Right lobe of liver (tissue), 6 donors: ENCODE results near the gene INPP5D. TPM values are rescaled to one million over a fixed set of nuclear protein-coding genes. Genes with fewer than 3 reads are reported as not detected.

Experiments
- ATAC-seq, 4 donors: fragments of 200-7000 bp; cut with Tn5 transposase; one replicate each; pipeline ENCODE4 v1.9.1; 2020; ENCODE audit warnings: mild to moderate bottlenecking in 4 of 4, moderate library complexity in 4 of 4
- DNase-seq, 3 donors: peaks; one replicate each; pipeline ENCODE4 v3.0.0-alpha.2; 2020
- H3K27ac ChIP-seq, 3 donors: fragments of 200-600 bp; one replicate each; pipeline ENCODE4 v1.8.0; 2022
- H3K27me3 ChIP-seq, 2 donors: fragments of 200-600 bp; one replicate each; pipeline ENCODE4 v1.8.0; 2022
- H3K36me3 ChIP-seq, 4 donors: fragments of 200-600 bp; sonication (generic) in 1 of 4; one replicate each; pipeline versions ENCODE4 v1.5.1 to v1.8.0; 2017 to 2022; ENCODE audit warnings: control low read depth in 1 of 4
- H3K4me1 ChIP-seq, 4 donors: fragments of 200-600 bp; sonication (generic) in 1 of 4; one replicate each; pipeline versions ENCODE4 v1.5.1 to v1.8.0; 2017 to 2022; ENCODE audit warnings: control low read depth in 1 of 4
- H3K4me3 ChIP-seq, 3 donors: fragments of 200-600 bp; one replicate each; pipeline ENCODE4 v1.8.0; 2022
- H3K9me3 ChIP-seq, 4 donors: fragments of 200-600 bp; sonication (generic) in 1 of 4; one replicate each; pipeline versions ENCODE4 v1.5.1 to v1.8.0; 2017 to 2022; ENCODE audit warnings: control low read depth in 1 of 4
- POLR2A ChIP-seq: fragments of 450-650 bp; IDR thresholded peaks from one replicate; pipeline ENCODE4 v1.6.1; 2017; ENCODE audit warnings: antibody characterized with exemption, mild to moderate bottlenecking
- WGBS: methylation state at CpG from one replicate; pipeline ENCODE4 v1.1.6; 2018; ENCODE audit warnings: low coverage, low lambda C conversion rate; ENCODE audit not compliant: insufficient coverage; ENCODE audit errors: missing lambda C conversion rate; 5-methylcytosine and 5-hydroxymethylcytosine counted together
- intact Hi-C, 2 donors: fragments of 100-400 bp; cut with DNase I; formaldehyde crosslinking; loops; one replicate each; pipeline versions ENCODE4 v1.11.2 to v1.14.1; 2022
- total RNA-seq, 6 experiments: library from RNA; depleted of rRNA in 2 of 6; stranded (reverse); fragments of >200 nt in 2 of 6; fragmentation: NEBNext Ultra II Directional in 3 of 6; extraction: Animal tissue kit (Norgen Biotek cat#: 25700) in 3 of 6; gene quantifications; one replicate each; pipeline versions ENCODE4 v1.1.0 to v1.2.4, GENCODE V29; 2016 to 2023
- TF ChIP-seq, protein P1 (sequence below), 4 donors: fragments of 200-600 bp in 3 of 4; fragments of 450-650 bp in 1 of 4; IDR thresholded peaks; one replicate each; pipeline versions ENCODE4 v1.5.1 to v1.8.0; 2016 to 2022; ENCODE audit warnings: antibody characterized with exemption in 4 of 4, mild to moderate bottlenecking in 2 of 4
- donor health status: DM: no; HTN: yes; CAD: no.
- donor health status: DM: no; HTN: no; CAD: no.
- donor health status: DM: no; HTN: no; CAD: no.
- donor health status: DM: no; HTN: yes; CAD: no.
- donor health status: DM: no; HTN: yes; CAD: no.

Gene INPP5D
- total RNA-seq, 6 experiments from 2014 or later = 3.5 to 8.1 (median 5.5) TPM

DNA sequence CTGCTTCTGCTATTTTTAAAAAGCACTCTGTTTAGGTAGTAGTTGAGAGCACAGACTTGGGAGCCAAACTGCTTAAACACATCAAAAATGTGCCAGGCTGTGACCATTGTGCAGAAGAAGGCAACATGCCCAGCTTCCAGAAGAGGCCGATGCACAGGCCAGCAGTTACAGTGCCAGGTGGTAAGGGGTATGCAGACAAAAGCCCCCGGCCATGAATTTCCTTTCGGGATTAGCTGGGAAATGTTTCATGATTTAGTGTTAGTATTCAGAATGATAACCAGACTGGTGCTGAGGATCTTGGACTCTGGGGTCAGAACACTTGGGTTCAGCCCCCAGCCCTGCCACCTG, 151.4 kb downstream of the INPP5D start:
- WGBS = no CpG with 5 or more reads among the region's 3 CpGs
- intact Hi-C loops = no loop called here
- no peaks in the 10 kb centered on the region for H3K4me1 ChIP-seq
- no peak for DNase-seq
- H3K27me3 ChIP-seq = no peaks in the 10 kb centered on the region
- no peaks in the 10 kb centered on the region for H3K9me3 ChIP-seq
- no peaks in the 10 kb centered on the region for H3K36me3 ChIP-seq
- no peak overlapping the region for H3K27ac ChIP-seq
- TF ChIP-seq POLR2A = no peak
- TF ChIP-seq, protein P1, sequence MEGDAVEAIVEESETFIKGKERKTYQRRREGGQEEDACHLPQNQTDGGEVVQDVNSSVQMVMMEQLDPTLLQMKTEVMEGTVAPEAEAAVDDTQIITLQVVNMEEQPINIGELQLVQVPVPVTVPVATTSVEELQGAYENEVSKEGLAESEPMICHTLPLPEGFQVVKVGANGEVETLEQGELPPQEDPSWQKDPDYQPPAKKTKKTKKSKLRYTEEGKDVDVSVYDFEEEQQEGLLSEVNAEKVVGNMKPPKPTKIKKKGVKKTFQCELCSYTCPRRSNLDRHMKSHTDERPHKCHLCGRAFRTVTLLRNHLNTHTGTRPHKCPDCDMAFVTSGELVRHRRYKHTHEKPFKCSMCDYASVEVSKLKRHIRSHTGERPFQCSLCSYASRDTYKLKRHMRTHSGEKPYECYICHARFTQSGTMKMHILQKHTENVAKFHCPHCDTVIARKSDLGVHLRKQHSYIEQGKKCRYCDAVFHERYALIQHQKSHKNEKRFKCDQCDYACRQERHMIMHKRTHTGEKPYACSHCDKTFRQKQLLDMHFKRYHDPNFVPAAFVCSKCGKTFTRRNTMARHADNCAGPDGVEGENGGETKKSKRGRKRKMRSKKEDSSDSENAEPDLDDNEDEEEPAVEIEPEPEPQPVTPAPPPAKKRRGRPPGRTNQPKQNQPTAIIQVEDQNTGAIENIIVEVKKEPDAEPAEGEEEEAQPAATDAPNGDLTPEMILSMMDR (IDR thresholded peaks at IDR 0.05) = no peak
- no peak overlapping the region for H3K4me3 ChIP-seq
- ATAC-seq = no peak

DNA sequence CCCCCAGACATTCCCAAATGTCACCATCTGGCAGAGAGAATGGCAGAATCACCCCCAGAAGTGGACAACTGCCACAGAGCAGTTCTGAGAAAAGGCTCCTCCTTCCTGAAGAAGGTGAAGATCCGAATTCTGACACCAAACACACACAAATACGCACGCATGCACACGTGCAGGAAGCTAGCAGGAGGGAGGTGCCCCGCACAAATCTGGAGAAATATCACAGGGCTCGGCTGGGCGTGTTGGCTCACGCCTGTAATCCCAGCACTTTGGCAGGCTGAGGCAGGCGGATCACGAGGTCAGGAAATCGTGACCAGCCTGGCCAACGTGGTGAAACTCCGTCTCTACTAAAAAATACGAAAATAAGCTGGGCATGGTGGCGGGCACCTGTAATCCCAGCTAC, 152.9 kb downstream of the INPP5D start:
- H3K4me1 ChIP-seq = no peaks in the 10 kb centered on the region
- H3K27ac ChIP-seq = no peak overlapping the region
- ATAC-seq (no peak), DNase-seq (no peak)
- H3K9me3 ChIP-seq = no peaks in the 10 kb centered on the region
- TF ChIP-seq POLR2A = no peak
- TF ChIP-seq, protein P1 (IDR thresholded peaks at IDR 0.05) = no peak
- H3K27me3 ChIP-seq = no peaks in the 10 kb centered on the region
- 91% methylated on average over 8 of the region's 15 CpGs for WGBS
- no peak overlapping the region for H3K4me3 ChIP-seq
- H3K36me3 ChIP-seq = no peaks in the 10 kb centered on the region
- intact Hi-C loops = no loop called here

DNA sequence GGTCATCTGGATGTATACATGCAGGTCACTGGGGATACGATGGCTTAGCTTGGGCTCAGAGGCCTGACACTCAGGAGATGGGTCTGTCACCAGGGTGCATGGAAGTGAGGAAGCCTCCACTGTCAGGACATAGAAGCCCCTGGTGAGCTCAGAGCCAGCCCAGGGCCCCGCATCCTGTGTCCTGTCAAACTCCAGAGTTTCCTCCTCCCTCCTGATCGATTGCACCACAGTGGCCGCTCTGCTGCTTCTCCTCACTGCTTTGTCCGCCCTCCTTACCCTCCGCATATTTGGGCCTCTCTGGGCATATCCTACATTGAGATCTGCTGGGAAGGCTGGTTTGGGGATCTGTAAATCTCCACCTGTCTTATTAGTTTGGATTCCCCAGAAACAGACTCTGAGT, 153.8 kb downstream of the INPP5D start:
- 90% methylated on average over 2 of the region's 6 CpGs for WGBS
- H3K4me1 ChIP-seq = no peaks in the 10 kb centered on the region
- no peak overlapping the region for H3K4me3 ChIP-seq
- intact Hi-C loops = no loop called here
- no peak overlapping the region for H3K27ac ChIP-seq
- H3K9me3 ChIP-seq = no peaks in the 10 kb centered on the region
- ATAC-seq (no peak), DNase-seq (no peak)
- H3K36me3 ChIP-seq = no peaks in the 10 kb centered on the region
- no peaks in the 10 kb centered on the region for H3K27me3 ChIP-seq
- no peak for TF ChIP-seq POLR2A
- TF ChIP-seq, protein P1 (IDR thresholded peaks at IDR 0.05) = no peak

DNA sequence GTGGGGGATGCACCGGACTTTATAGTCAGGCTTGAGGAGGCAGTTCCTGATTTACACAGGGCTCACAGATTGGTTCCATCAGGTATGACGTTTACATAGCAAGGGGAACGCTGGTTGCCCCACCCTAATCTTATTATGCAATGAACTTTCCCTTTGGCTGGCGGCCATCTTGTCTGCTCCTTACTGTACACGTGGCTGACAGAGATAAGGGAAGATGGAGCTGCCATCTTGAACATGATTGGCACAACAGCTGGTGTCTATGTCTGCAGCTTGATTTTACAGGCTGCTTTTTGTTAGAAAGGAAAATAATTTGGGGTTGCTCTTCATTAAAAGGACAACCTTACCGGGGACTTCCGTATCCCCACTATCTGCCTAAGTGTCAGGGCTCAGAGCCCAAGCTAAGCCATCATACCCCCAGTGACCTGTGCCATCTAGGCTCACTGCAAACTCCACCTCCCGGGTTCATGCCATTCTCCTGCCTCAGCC, 157.8 kb downstream of the INPP5D start:
- Histone ChIP-seq H3K4me1 (no peaks in the 10 kb centered on the region), H3K9me3 (no peaks in the 10 kb centered on the region), H3K27ac (no peak overlapping the region), H3K36me3 (no peaks in the 10 kb centered on the region), H3K4me3 (no peak overlapping the region), H3K27me3 (no peaks in the 10 kb centered on the region)
- no peak for ATAC-seq
- 64% methylated on average over 7 of the region's 8 CpGs for WGBS
- intact Hi-C loops = no loop called here
- DNase-seq = no peak
- TF ChIP-seq, protein P1 (IDR thresholded peaks at IDR 0.05) = no peak
- TF ChIP-seq POLR2A = no peak

DNA sequence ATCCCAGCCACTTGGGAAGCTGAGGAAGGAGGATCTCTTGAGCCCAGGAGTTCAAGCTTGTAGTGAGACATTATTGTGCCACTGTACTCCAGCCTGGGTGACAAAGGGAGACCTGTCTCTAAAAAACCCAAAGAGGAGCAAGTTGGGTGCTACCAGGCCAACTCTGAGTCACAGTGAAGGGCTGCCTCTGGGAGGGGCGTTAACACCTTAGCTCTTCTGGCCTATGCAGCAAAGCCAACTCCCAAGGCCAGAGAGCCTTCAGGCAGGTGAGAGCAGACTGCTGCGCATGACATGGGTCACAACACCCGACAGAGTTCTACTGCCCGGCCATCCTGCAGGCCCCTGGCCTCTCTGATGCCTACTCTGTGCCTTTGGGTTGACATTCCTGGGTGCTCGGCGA, 158.7 kb downstream of the INPP5D start:
- H3K36me3 ChIP-seq = no peaks in the 10 kb centered on the region
- H3K4me1 ChIP-seq = no peaks in the 10 kb centered on the region
- ATAC-seq (no peak), DNase-seq (no peak)
- no peak overlapping the region for H3K27ac ChIP-seq
- no peaks in the 10 kb centered on the region for H3K9me3 ChIP-seq
- no peaks in the 10 kb centered on the region for H3K27me3 ChIP-seq
- H3K4me3 ChIP-seq = no peak overlapping the region
- no peak for TF ChIP-seq POLR2A
- TF ChIP-seq, protein P1 (IDR thresholded peaks at IDR 0.05) = no peak
- intact Hi-C loops = no loop called here
- 81% methylated on average over 3 of the region's 6 CpGs for WGBS
